K562 (cell line): Measurements from ENCODE around the gene NUP62. TPM values are rescaled to one million over a fixed set of nuclear protein-coding genes. Genes with fewer than 3 reads are reported as not detected.

ENCODE experiments used
- ELF2 ChIP-seq: fragments of 250-450 bp; sonication (Bioruptor Pico); IDR thresholded peaks from 2 replicates; pipeline ENCODE4 v1.5.0; 2021; ENCODE audit warnings: mild to moderate bottlenecking
- EWSR1 ChIP-seq: fragments of 450-650 bp; IDR thresholded peaks from 2 replicates; pipeline ENCODE4 v1.6.1; 2018; ENCODE audit warnings: borderline replicate concordance, mild to moderate bottlenecking, low read depth, moderate library complexity; ENCODE audit not compliant: partially characterized antibody
- PHB ChIP-seq: fragments of 250-450 bp; sonication (Bioruptor Pico); IDR thresholded peaks from 2 replicates; pipeline ENCODE4 v1.5.0; 2021
- POLR3A ChIP-seq: IDR thresholded peaks from 2 replicates; pipeline ENCODE4 v1.6.1; 2011; ENCODE audit warnings: borderline replicate concordance, mild to moderate bottlenecking, moderate library complexity; ENCODE audit not compliant: insufficient read length, insufficient read depth; ENCODE audit errors: extremely low read depth
- RNF219 ChIP-seq: fragments of 250-450 bp; sonication (Bioruptor Pico); IDR thresholded peaks from 2 replicates; pipeline ENCODE4 v1.5.0; 2022; ENCODE audit warnings: mild to moderate bottlenecking
- SRF ChIP-seq, 2 experiments: fragments of 250-450, 450-650 bp in 1 of 2; sonication (Bioruptor Pico) in 1 of 2; sonication (generic) in 1 of 2; formaldehyde crosslinking; IDR thresholded peaks; 2 replicates each; pipeline versions ENCODE4 v1.5.0 to v1.5.1; 2020 to 2022; ENCODE audit warnings: mild to moderate bottlenecking in 1 of 2, missing genetic modification reagents in 1 of 2
- TCF7 ChIP-seq: sonication (generic); IDR thresholded peaks from 2 replicates; pipeline ENCODE4 v1.6.1; 2016; ENCODE audit warnings: antibody characterized with exemption, borderline replicate concordance
- ZBTB8A ChIP-seq: fragments of 450-650 bp; IDR thresholded peaks from 2 replicates; pipeline ENCODE4 v1.6.1; 2018; ENCODE audit warnings: mild to moderate bottlenecking, moderate library complexity; ENCODE audit not compliant: partially characterized antibody
- ZNF347 ChIP-seq: fragments of 450-650 bp; formaldehyde crosslinking; IDR thresholded peaks from 2 replicates; pipeline ENCODE4 v1.4.0; 2020; ENCODE audit warnings: low read depth, mild to moderate bottlenecking, moderate library complexity
- ZNF407 ChIP-seq: fragments of 450-650 bp; IDR thresholded peaks from 2 replicates; pipeline ENCODE4 v1.6.1; 2016; ENCODE audit warnings: low read depth
- ZNF592 ChIP-seq: fragments of 450-650 bp; IDR thresholded peaks from 2 replicates; pipeline ENCODE4 v1.6.1; 2017; ENCODE audit warnings: antibody characterized with exemption, mild to moderate bottlenecking
- ZNF780A ChIP-seq: fragments of 250-450 bp; sonication (Bioruptor Pico); IDR thresholded peaks from 2 replicates; pipeline ENCODE4 v1.5.0; 2021; ENCODE audit warnings: mild to moderate bottlenecking
- polyA plus RNA-seq, 8 experiments: library from polyadenylated mRNA; depleted of rRNA in 4 of 8; stranded (reverse) in 5 of 8; unstranded in 3 of 8; fragments of >200 nt; fragmentation: Nextera tagmentation in 2 of 8; fragmentation: Illumina TruSeq in 1 of 8; extraction: Ambion mirVana in 2 of 8; extraction: Trizol in 1 of 8; gene quantifications; 2 replicates each; pipeline versions ENCODE4 v1.2.1 to v1.2.3, GENCODE V29; 2011 to 2014; ENCODE audit warnings: inconsistent platforms in 1 of 8, missing spikeins in 1 of 8
- total RNA-seq, 7 experiments: library from RNA; depleted of rRNA in 6 of 7; stranded (reverse); fragments of >200 nt in 6 of 7; fragmentation: Illumina TruSeq in 2 of 7; extraction: Trizol in 2 of 7; gene quantifications; 2 replicates each; pipeline versions ENCODE4 v1.2.1 to v1.2.3, GENCODE V29; 2011 to 2021; ENCODE audit warnings: low replicate concordance in 1 of 7

NUP62 gene
- total and polyA plus RNA-seq, 9 of the 15 experiments (the other 6 are each of a cell fraction or from before 2014, with no cell fraction given) = 16.9 to 109 (median 66.0) TPM

DNA sequence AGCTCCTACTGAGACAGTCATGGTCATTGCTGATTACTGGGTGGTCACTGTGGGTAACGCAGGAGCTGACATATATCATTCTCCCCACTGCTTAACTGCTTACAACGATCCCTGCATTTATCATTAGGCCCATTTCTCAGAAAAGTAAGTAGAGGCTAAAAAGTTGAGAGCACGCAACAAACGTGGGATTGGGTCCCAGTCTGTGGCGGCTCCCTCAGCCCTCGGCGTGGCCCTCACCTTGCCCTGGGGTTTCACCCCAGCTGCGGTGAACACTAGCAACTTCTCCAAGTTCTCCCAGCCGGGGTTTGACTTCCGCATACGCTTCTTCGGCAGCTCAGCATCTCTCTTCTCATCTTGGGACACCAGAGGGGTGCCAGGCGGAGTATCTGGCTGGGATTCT is 64.4 kb downstream of the NUP62 start (continued):
- no peak for TF ChIP-seq EWSR1
- TF ChIP-seq POLR3A = no peak
- TF ChIP-seq PHB (CRISPR knock-in tag) = no peak
- TF ChIP-seq RNF219 = no peak
- no peak for TF ChIP-seq ELF2
- no peak for TF ChIP-seq SRF (CRISPR knock-in tag; IDR thresholded peaks at IDR 0.05)
- TF ChIP-seq TCF7 = no peak
- no peak for TF ChIP-seq ZNF407
- 0 out of 2 replicates have a peak, but pooled peaks have one; percentile 56 for TF ChIP-seq ZNF780A (CRISPR knock-in tag)
- TF ChIP-seq ZNF592 = no peak
- TF ChIP-seq ZNF347 (CRISPR knock-in tag) = no peak
- no peak for TF ChIP-seq ZBTB8A
